B cell (primary cell): ENCODE measurements around the gene BTNL2.

Experiments used
- EZH2 ChIP-seq: IDR thresholded peaks from 2 replicates; pipeline ENCODE4 v1.6.1; 2012; ENCODE audit warnings: borderline replicate concordance, low read depth, mild to moderate bottlenecking, moderate library complexity, low read length; ENCODE audit not compliant: insufficient read depth, poor library complexity, severe bottlenecking
- TF ChIP-seq, protein P1 (sequence below): fragments of 200-600 bp; IDR thresholded peaks from one replicate; pipeline ENCODE4 v1.8.0; 2022; ENCODE audit warnings: antibody characterized with exemption, mild to moderate bottlenecking

DNA sequence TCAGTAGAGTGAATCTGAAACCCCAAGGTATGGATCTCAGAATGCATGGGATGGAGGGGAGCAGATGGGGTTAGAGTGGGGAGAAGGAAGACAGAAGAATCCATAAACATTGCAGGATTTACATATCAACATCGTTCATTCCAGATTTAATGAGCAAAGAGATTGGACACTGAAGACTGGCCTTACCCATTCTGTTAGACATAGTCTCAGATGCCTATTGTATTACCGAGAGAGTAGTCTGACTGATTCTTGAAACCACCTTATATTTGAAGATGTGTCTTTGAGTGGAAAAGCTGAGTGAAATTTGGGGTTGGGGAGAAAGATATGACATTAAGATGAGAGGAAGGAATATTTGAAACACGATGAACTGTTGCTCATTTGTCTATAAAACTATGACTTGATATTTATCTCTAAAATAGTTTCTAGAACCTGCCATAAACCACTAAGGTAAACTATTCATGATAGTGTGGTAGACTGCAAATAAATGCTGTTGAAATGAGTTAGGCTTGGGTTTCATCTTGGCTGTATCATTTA, 38.4 kb upstream of the BTNL2 start:
- TF ChIP-seq, protein P1, sequence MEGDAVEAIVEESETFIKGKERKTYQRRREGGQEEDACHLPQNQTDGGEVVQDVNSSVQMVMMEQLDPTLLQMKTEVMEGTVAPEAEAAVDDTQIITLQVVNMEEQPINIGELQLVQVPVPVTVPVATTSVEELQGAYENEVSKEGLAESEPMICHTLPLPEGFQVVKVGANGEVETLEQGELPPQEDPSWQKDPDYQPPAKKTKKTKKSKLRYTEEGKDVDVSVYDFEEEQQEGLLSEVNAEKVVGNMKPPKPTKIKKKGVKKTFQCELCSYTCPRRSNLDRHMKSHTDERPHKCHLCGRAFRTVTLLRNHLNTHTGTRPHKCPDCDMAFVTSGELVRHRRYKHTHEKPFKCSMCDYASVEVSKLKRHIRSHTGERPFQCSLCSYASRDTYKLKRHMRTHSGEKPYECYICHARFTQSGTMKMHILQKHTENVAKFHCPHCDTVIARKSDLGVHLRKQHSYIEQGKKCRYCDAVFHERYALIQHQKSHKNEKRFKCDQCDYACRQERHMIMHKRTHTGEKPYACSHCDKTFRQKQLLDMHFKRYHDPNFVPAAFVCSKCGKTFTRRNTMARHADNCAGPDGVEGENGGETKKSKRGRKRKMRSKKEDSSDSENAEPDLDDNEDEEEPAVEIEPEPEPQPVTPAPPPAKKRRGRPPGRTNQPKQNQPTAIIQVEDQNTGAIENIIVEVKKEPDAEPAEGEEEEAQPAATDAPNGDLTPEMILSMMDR, result no peak
- TF ChIP-seq EZH2, result no peak
